ENCODE results near the gene SLC25A12.
A peak's percentile ranks its signal among the peaks of the same experiment; 100 is the strongest.
"Not testable (repeated sequence)": the region's sequence is repeated elsewhere in the genome, so short reads cannot be mapped to it uniquely, and the experiment has no call there.

SLC25A12 gene, protein sequence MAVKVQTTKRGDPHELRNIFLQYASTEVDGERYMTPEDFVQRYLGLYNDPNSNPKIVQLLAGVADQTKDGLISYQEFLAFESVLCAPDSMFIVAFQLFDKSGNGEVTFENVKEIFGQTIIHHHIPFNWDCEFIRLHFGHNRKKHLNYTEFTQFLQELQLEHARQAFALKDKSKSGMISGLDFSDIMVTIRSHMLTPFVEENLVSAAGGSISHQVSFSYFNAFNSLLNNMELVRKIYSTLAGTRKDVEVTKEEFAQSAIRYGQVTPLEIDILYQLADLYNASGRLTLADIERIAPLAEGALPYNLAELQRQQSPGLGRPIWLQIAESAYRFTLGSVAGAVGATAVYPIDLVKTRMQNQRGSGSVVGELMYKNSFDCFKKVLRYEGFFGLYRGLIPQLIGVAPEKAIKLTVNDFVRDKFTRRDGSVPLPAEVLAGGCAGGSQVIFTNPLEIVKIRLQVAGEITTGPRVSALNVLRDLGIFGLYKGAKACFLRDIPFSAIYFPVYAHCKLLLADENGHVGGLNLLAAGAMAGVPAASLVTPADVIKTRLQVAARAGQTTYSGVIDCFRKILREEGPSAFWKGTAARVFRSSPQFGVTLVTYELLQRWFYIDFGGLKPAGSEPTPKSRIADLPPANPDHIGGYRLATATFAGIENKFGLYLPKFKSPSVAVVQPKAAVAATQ

DNA sequence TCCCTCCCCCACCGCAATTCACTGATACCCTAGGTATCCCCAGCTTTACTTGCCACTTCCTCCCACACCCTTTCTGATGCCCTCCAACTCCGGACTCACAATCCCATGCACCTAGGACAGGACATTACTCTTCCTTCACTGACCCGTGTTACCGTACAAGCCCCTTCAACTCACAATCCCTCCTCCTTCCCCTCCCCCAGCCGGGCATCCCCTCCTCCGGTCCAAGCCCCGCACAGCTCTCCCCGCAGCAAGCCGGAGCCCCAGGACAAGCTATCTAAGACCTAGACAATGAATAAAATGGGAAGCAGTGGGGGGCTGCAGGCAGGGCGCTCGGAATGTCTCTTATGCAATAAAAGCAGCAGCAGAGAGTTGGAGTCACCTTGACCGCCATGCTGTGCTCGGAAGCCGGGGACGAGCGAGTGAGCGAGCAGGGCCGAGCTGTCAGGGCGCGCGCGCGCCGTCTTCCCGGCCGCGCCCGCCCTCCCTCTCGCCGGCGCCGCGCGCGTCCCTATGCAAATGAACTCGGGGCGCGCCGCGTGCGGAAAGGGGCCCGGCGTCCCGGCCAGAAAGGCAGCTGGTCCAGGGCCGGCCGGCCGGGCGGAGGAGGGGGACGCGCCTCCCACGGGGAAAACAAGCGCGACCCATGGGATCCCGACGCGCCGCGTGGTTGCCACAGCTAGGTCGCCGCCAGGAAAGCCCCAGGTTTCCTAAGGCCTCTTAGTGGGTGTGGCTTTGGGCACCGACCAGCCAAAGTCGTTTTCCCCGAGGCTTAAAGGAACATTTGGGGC lies at the start of gene SLC25A12:
TSS of gene SLC25A12 (minus strand) at position 421 of the 788 bp plus-strand sequence. CDS start at position 391, 30 bp downstream.
- DNase-seq: peak; percentile 85

- no peak for DNase-seq
Observed at GRCh38 chr2:171941316-171941699, 47.3 kb upstream of the SLC25A12 start.

- no peak for DNase-seq
Observed at GRCh38 chr2:171939743-171940071, 45.7 kb upstream of the SLC25A12 start.

DNA sequence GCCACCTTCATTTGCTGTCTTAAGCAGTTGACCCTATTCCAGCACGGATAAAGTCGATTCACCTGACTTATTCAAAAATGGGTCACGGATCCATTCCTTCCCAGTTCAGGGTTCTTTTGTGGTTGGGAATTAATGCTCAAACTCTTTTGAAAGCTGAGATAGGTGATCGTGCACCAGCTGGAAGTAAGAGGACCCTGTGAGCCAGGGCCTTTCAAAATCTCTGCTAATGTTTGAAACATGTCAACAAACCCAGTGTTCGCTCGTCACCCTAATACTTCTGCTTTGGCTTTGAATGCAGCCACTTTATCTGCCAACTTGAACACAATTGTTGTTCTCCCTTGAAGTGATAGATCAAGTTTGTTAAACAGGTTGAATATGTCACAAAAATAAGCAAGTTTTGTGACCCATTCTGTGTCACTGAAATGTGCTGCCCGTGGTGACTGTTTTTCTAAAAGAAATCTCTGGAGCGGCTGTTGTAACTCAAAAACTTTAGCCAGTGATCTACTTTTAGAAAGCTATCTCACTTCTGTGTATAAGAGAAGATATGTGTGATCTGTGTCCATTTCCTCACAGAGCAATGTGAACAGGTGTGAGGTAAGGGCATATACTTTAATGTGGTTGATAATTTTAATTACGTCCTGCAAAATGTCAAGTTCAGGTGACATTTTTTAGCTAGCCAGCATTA lies 45.2 kb upstream of the SLC25A12 start:
- no peak for DNase-seq

GRCh38 chr2:171930385-171930784 lies 36.3 kb upstream of the SLC25A12 start:
- no peak for DNase-seq

- no peak for DNase-seq
Observed at GRCh38 chr2:171924170-171924942, 30.3 kb upstream of the SLC25A12 start.

DNA sequence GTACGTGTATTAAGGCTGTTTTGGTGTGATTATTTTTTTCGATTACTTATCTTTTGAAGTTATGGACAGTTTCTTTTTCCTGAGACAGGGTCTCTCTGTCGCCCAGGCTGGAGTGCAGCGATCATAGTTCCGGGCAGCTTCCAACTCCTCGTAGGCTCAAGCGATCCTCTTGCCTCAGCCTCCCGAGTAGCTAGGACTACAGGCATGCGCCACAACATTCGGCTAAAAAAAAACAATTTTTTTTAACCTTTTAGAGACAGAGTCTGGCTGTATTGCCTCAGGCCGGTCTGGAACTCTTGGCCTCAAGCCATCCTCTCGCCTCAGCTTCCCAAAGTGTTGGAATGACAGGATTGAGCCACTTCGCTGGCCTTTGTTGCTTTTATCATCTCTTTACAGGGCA lies 29.2 kb upstream of the SLC25A12 start:
- DNase-seq: peak; percentile 24

DNA sequence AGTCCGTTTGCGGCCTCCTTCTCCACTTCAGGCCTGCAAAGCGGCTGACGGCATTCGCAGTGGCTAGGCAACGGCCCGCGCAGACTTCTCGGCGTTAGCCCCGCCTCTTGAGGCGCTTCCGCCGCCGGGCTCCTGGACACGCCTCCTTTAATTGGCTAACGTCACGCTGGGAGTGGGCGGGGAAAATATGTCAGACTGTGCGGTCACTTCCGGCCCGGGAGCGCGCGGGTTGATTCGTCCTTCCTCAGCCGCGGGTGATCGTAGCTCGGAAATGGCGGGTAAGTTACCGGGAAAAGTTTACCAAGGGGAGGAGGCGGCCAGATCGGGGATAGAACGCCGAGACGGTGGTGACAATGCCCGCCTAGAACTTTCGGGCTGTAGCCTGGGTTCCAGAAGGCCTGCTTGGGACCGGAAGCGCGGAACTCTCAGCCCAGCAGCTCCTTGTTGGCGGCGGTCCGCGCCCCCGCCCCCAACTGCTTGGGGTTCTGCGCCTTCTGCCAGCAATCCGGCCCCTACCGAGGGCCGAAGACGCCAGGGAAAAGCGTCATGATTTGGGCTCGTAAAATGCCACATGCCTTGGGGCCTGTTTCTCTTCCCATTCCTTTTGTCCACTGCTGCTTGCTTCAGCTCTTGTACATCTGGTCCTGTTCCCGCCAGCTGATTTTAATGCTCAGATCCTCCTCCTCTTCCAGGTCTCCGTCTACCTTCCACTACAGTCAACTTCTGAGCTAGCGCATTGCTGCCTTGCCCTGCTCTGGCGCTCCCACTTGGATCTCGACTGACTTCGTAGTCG lies 28.4 kb upstream of the SLC25A12 start, which contains the start of gene HAT1:
TSS of gene HAT1 (plus strand) at position 232 of the 793 bp plus-strand sequence. CDS start at position 272, 40 bp downstream.
- DNase-seq: peak; percentile 97

GRCh38 chr2:171921970-171922229 lies 27.9 kb upstream of the SLC25A12 start:
- DNase-seq: no peak

GRCh38 chr2:171919453-171919852 lies 25.4 kb upstream of the SLC25A12 start:
- no peak for DNase-seq

DNA sequence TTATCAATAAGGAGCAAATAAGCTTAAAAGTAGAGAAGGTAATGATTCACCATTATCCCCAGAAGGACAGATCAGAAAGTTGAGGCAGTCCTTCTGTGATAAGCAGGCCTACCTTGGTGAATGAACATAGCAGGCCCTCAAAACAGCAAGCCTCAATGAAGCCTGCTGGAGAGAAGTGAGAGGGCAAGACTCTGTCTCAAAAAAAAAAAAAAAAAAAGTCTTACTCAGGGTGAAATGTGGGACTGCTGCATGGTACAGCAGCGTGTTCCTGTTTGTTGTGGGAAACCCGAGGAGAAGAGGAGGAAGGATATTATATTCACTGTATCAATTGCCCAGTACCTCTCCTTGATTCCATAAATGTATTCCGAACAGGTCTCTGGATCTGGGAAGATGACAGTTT lies 19.5 kb upstream of the SLC25A12 start:
- no peak for DNase-seq

- no peak for DNase-seq
Observed at GRCh38 chr2:171910494-171910893, 16.4 kb upstream of the SLC25A12 start.

DNA sequence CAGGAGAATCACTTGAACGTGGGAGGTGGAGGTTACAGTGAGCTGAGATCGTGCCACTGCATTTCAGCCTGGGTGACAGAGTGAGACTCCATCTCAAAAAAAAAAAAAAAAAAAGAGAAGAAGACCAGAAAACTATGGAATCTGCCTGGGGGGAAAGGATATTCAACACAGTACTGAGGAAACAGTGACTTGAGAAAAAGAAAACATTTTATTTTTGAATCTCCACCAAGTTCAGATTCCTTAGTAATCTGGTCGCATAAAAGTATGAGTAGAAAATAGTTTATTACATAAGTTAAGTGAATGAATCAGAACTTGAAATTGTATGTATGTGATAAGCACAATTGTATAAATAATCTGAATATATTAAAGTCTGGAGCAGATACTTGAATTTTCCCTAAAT lies 15.2 kb upstream of the SLC25A12 start:
- DNase-seq: no peak

DNA sequence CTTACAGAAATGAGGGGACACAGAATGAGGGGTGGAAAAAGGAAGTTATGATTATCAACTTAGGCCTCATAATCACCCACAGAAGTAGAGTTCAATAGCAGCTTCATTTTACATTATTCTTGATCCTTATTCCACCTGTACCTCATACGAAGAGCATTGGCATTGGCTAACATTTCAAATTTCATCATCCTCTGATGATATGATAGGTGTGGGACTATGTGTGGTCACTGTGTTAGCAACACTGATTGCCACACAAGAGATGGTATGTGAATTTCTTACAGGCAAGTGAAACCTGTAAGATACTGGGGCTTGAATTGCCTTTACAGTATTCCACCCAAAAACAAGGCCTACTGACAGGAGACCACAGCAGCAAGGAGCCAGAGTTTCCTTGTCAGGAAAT lies 14.2 kb upstream of the SLC25A12 start:
- no peak for DNase-seq

DNA sequence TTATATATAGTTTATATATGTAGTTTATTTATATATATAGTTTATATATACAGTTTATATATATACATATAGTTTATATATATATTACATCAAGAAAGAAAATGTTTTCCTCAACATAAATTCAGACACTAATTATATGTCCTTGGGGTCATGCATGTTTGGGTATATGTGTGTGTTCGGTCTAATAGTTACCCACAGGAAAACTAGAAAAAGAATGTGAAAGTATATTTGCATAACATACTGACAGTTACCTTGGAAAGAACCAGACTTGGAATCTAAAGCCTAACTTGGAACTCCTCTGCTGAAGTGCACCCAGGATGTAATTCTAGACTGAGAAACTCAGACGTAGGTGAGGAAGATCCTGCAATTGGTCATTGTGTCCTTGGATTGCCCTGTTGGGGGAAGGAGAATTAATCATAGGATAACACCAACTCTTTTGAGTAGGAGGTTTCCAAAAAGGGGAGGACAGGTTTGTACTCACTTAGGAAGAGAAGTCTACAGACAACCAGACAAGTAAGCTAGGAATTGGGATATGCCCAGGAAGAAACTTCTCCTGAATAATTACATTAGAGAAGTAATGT lies 8.9 kb upstream of the SLC25A12 start:
- DNase-seq: no peak

DNA sequence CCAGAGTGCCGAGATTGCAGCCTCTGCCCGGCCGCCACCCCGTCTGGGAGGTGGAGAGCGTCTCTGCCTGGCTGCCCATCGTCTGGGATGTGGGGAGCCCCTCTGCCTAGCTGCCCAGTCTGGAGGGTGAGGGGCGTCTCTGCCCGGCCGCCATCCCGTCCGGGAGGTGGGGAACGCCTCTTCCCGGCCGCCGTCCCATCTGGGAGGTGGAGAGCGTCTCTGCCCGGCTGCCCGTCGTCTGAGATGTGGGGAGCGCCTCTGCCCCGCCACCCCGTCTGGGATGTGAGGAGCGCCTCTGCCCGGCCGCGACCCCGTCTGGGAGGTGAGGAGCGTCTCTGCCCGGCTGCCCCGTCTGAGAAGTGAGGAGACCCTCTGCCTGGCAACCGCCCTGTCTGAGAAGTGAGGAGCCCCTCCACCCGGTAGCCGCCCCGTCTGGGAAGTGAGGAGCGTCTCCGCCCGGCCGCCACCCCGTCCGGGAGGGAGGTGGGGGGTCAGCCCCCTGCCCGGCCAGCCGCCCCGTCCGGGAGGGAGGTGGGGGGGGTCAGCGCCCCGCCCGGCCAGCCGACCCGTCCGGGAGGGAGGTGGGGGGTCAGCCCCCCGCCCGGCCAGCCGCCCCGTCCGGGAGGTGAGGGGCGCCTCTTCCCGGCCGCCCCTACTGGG lies 5.7 kb upstream of the SLC25A12 start:
- not testable (repeated sequence) for DNase-seq

DNA sequence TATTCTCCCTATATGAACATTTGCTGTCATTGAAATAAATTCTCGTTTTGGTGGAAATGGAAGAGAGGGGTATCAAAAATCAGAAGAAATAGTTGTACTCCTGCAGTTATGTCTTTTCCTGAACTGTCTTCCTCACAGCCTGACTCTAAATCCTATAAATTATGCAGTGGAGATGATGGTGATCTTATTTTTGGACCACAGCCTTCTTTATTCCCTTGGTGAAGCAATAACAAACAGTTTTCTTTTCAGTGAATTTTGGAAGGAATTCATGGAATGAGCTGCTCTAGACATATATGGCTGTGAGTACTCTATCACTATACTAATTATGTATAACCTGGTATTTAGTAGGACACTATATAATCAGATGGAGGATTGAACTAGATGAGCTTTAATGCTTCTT lies 1.7 kb upstream of the SLC25A12 start:
- no peak for DNase-seq

DNA sequence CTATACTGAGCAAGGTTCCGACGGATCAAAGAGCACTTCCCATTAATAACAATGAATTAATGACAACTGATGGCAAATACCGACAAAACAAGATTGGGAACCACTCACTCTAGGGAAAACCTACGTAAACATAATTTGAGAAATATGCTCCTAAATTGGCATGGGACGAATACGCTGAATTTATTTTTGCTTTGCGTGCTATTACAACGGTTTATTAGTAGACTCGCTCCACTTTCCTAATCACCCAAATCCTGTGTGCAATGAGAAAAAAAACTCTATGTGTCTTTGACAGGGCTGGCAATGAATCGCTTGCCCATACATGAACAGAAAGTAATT lies 536 bp upstream of the SLC25A12 start:
- DNase-seq: no peak

GRCh38 chr2:171893196-171893823 lies 734 bp downstream of the SLC25A12 start:
- no peak for DNase-seq

DNA sequence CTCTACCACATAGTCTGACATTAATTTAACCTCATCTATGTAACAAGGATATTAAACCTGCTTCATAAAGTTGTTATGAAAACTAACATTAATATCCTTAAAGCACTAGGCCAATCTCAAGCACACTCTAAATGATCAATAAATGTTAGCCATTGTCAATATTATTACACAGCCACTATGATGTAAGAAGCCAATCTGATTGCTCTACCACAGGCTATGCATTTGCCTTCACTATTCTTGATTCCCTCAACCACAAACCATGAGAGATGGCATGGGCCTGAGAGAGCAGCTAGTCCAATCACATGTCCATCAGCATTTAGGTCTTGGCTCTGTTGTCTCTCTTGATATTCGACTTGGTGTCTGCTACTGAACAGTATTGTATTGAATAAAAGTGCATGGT lies 4.2 kb downstream of the SLC25A12 start:
- no peak for DNase-seq

All from hematopoietic multipotent progenitor cell treated with erythropoietin and hydrocortisone succinate and interleukin-3 and kit ligand, for 8 days (in vitro differentiated cells).